Esophagus squamous epithelium (tissue), 5 donors: ENCODE data around the gene CLCNKA. TPM values are rescaled to one million over a fixed set of nuclear protein-coding genes. Genes with fewer than 3 reads are reported as not detected.
"Not testable (repeated sequence)": the region's sequence is repeated elsewhere in the genome, so short reads cannot be mapped to it uniquely, and the experiment has no call there.

ENCODE experiments used
- DNase-seq: peaks from one replicate; lab custom pipeline; 2025; lab: John Stamatoyannopoulos, UW
- H3K27ac ChIP-seq, 4 donors: fragments of 200-600 bp; sonication (generic); one replicate each; pipeline ENCODE4 v1.5.1; 2016 to 2019; ENCODE audit warnings: mild to moderate bottlenecking in 1 of 4
- H3K27me3 ChIP-seq, 4 donors: fragments of 200-600 bp; sonication (generic); 1 replicate in 3 of 4; 2 replicates in 1 of 4; pipeline versions ENCODE4 v1.5.1 to v1.6.0; 2017 to 2021; ENCODE audit warnings: antibody characterized with exemption in 1 of 4
- H3K36me3 ChIP-seq, 3 donors: fragments of 200-600 bp; sonication (generic); one replicate each; pipeline ENCODE4 v1.5.1; 2016 to 2019
- H3K4me1 ChIP-seq, 3 donors: fragments of 200-600 bp; sonication (generic); one replicate each; pipeline ENCODE4 v1.5.1; 2017 to 2019
- H3K4me3 ChIP-seq, 4 donors: fragments of 200-600 bp; sonication (generic); 1 replicate in 3 of 4; 2 replicates in 1 of 4; pipeline ENCODE4 v1.5.1; 2016 to 2019; ENCODE audit warnings: mild to moderate bottlenecking in 2 of 4, moderate library complexity in 1 of 4
- H3K9me3 ChIP-seq, 3 donors: fragments of 200-600 bp; sonication (generic); one replicate each; pipeline ENCODE4 v1.5.1; 2016 to 2019
- POLR2A ChIP-seq, 4 donors: fragments of 450-650 bp; IDR thresholded peaks; one replicate each; pipeline ENCODE4 v1.6.1; 2017; ENCODE audit warnings: antibody characterized with exemption in 4 of 4, mild to moderate bottlenecking in 4 of 4, moderate library complexity in 3 of 4
- WGBS, 2 donors: methylation state at CpG; one replicate each; pipeline ENCODE4 v1.1.5; 2018; 5-methylcytosine and 5-hydroxymethylcytosine counted together
- intact Hi-C: fragments of 100-400 bp; cut with DNase I; formaldehyde crosslinking; loops from one replicate; pipeline ENCODE4 v1.15.0; 2022
- total RNA-seq, 4 donors: library from RNA; depleted of rRNA; stranded (reverse); fragments of >200 nt; gene quantifications; one replicate each; pipeline ENCODE4 v1.1.0, GENCODE V29; 2016
- TF ChIP-seq, protein P1 (sequence below), 6 experiments: fragments of 450-650 bp in 4 of 6; fragments of 200-600 bp in 2 of 6; sonication (generic) in 2 of 6; IDR thresholded peaks; one replicate each; pipeline ENCODE4 v1.5.1; 2016 to 2019; ENCODE audit warnings: antibody characterized with exemption in 6 of 6, mild to moderate bottlenecking in 4 of 6, moderate library complexity in 4 of 6
- donor health status: DM: yes; HTN: yes; CAD: no.

CLCNKA gene
- total RNA-seq, 4 donors from 2014 or later = not detected

DNA sequence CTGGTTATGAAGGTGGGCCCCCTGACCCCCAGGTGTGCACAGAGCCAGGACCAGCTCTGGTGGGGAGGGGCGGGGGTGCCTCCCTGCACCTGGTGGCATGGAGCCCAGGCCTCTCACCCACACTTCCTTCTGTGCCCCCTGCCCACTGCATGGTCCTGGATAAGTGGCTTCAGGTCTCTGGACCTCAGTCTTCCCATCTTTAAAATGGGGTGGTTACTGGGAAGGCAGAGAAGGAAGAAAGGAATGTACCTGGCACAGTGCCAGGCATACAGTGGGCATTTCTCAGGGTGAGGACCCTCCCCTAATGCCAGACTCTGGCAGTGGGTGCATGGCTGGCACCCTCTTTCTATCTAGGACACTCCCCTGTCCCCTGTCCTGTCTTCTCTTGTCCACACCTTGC, 7.5 kb downstream of the CLCNKA start:
- intact Hi-C loops = no loop called here
- DNase-seq = no peak
- H3K27me3 ChIP-seq = peaks cover 0 to 32% (median 0%) of the 10 kb centered on the region in 4 donors
- H3K9me3 ChIP-seq = no peaks in the 10 kb centered on the region
- H3K4me3 ChIP-seq = no peak overlapping the region
- WGBS, 2 donors = 100% methylated on average over 1 of the region's 1 CpG; no CpG with 5 or more reads in 1 of the 2 donors
- H3K27ac ChIP-seq = no peak overlapping the region
- H3K36me3 ChIP-seq = no peaks in the 10 kb centered on the region
- TF ChIP-seq, protein P1, sequence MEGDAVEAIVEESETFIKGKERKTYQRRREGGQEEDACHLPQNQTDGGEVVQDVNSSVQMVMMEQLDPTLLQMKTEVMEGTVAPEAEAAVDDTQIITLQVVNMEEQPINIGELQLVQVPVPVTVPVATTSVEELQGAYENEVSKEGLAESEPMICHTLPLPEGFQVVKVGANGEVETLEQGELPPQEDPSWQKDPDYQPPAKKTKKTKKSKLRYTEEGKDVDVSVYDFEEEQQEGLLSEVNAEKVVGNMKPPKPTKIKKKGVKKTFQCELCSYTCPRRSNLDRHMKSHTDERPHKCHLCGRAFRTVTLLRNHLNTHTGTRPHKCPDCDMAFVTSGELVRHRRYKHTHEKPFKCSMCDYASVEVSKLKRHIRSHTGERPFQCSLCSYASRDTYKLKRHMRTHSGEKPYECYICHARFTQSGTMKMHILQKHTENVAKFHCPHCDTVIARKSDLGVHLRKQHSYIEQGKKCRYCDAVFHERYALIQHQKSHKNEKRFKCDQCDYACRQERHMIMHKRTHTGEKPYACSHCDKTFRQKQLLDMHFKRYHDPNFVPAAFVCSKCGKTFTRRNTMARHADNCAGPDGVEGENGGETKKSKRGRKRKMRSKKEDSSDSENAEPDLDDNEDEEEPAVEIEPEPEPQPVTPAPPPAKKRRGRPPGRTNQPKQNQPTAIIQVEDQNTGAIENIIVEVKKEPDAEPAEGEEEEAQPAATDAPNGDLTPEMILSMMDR (IDR thresholded peaks at IDR 0.05) = no peak
- no peak for TF ChIP-seq POLR2A (IDR thresholded peaks at IDR 0.05)
- peaks cover 7 to 20% (median 8%) of the 10 kb centered on the region in 3 donors for H3K4me1 ChIP-seq

DNA sequence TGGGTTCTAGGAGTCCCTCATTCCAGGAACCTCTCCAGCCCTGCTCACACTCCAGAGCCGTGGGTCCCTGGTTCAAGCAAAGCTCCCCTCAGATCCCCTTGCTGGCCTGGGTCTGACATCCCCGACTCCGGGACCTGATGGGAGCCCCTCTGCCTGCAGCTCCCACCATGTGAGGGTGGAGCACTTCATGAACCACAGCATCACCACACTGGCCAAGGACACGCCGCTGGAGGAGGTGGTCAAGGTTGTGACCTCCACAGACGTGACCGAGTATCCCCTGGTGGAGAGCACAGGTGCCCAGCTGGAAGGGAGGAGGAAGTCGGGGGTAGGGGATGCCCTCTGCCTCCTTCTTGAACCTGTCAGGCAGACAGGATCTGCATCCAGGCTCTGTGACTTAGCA, 9.7 kb downstream of the CLCNKA start:
- peaks cover 7 to 19% (median 8%) of the 10 kb centered on the region in 3 donors for H3K4me1 ChIP-seq
- TF ChIP-seq, protein P1 (IDR thresholded peaks at IDR 0.05) = no peak
- TF ChIP-seq POLR2A (IDR thresholded peaks at IDR 0.05) = no peak
- H3K4me3 ChIP-seq = no peak overlapping the region
- no peaks in the 10 kb centered on the region for H3K36me3 ChIP-seq
- 80% methylated on average over 1 of the region's 8 CpGs for WGBS, 2 donors
- H3K27me3 ChIP-seq = peaks cover 0 to 32% (median 0%) of the 10 kb centered on the region in 4 donors
- no peak for DNase-seq
- intact Hi-C loops = no loop called here
- H3K27ac ChIP-seq = no peak overlapping the region
- no peaks in the 10 kb centered on the region for H3K9me3 ChIP-seq

DNA sequence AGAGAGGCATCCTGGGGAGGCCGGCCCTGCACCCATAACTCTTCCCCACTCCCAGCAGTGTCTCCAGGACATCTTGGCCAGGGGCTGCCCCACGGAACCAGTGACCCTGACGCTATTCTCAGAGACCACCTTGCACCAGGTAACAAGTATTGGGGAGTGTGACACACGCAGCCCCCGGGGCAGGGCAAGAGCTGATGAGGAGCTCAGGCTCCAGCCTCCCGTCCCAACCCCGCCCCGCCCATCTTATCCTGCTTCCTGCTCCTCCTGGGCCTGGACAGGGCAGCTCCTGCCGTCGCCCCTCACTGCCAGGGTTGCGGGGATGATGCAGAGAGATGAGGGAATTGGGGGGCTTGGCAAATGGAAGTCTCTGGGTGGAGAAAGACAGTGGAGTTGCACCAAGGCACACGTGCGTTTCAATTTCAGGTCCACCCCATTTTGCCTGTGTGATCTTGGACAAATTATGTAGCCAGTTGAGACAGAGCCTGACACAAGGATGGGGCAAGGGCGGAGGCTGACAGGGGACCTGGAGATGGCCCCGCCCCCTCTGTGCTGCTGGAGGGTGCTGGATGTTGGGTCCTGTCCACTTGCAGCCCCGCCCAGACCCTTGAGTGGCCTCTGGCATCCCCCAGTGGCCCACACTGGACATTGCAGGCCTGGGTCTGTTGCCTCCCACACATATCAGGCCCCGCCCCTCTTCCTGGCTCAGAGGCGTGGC, 10.7 kb downstream of the CLCNKA start:
- Histone ChIP-seq H3K4me1 (peaks cover 0 to 10% (median 0%) of the 10 kb centered on the region in 3 donors), H3K27me3 (peaks cover 0 to 27% (median 0%) of the 10 kb centered on the region in 4 donors), H3K36me3 (no peaks in the 10 kb centered on the region), H3K9me3 (no peaks in the 10 kb centered on the region), H3K4me3 (no peak overlapping the region), H3K27ac (no peak overlapping the region)
- no peak for TF ChIP-seq POLR2A (IDR thresholded peaks at IDR 0.05)
- TF ChIP-seq, protein P1 (IDR thresholded peaks at IDR 0.05) = peak; percentile 34 to 94 (median 91)
- intact Hi-C loops = no loop called here
- DNase-seq = peak; percentile 29
- WGBS, 2 donors = 16 to 20% methylated on average over 4 of the region's 18 CpGs

DNA sequence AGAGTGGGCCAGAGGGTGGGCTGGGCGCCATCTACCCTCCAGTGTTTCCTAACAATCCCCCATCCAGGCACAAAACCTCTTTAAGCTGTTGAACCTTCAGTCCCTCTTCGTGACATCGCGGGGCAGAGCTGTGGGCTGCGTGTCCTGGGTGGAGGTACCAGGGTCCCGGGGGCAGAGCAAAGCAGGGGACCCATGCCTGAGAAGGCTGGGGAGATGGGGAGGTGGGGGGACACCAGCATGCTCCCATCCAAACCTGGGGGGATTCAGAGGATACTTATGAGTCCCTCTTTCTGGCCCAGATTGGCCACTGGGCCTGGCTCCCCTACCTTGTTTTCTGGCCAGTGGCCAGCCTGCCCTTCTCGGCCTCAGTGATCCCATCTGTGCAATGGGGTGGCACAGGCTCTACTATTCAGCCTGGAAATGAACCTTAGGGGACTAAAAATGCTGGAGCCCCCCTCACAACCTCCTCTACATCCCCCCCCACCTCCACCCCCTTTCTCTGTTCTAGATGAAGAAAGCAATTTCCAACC, 11.3 kb downstream of the CLCNKA start:
- H3K9me3 ChIP-seq, H3K4me3 ChIP-seq, H3K36me3 ChIP-seq, H3K27ac ChIP-seq, DNase-seq, intact Hi-C loops, H3K4me1 ChIP-seq: not testable (repeated sequence)
- no CpG with 5 or more reads among the region's 7 CpGs for WGBS, 2 donors
- peaks cover 0 to 23% (median 0%) of the 10 kb centered on the region in 4 donors for H3K27me3 ChIP-seq

DNA sequence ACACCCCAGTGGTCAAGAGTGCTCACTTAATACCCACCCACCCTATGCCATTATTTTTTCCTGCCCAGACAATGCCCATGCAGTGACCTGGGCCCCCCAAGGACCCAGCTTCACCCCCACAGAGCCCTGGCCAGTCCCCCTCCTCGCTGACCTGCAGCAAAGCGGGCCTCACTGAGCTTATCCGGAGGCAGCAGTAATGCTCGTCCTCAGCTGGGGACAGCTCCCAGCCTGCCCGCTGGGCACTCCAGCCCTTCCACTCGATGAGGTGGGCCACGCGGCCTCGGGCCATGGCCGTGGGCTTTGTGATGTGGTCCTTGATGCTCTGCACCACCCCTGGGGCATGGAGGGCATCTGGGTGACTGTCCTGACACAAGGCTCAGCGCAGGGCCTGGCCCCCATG, 14.6 kb downstream of the CLCNKA start:
- 92% methylated on average over 8 of the region's 11 CpGs; no CpG with 5 or more reads in 1 of the 2 donors for WGBS, 2 donors
- H3K36me3 ChIP-seq, H3K27me3 ChIP-seq, H3K4me1 ChIP-seq, H3K27ac ChIP-seq, intact Hi-C loops, H3K9me3 ChIP-seq, H3K4me3 ChIP-seq, DNase-seq: not testable (repeated sequence)

DNA sequence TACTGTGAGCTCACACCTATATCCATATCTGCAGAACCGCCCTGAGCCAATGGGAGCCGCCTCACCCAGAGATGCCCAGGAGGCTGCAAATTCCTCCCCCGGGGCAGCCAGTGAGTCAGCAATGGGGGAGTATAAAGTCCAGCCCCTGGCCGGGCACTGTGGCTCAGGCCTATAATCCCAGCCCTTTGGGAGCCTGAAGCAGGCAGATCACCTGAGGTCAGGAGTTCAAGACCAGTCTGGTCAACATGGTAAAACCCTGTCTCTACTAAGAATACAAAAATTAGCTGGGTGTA, 16.7 kb downstream of the CLCNKA start:
- WGBS, 2 donors = 100% methylated on average over 1 of the region's 4 CpGs; no CpG with 5 or more reads in 1 of the 2 donors
- H3K4me1 ChIP-seq = no peaks in the 10 kb centered on the region
- no peak for DNase-seq
- TF ChIP-seq, protein P1 (IDR thresholded peaks at IDR 0.05) = no peak
- no peak for TF ChIP-seq POLR2A (IDR thresholded peaks at IDR 0.05)
- H3K27me3 ChIP-seq = peaks cover 0 to 3% (median 0%) of the 10 kb centered on the region in 4 donors
- H3K27ac ChIP-seq = no peak overlapping the region
- H3K36me3 ChIP-seq = no peaks in the 10 kb centered on the region
- intact Hi-C loops = no loop called here
- no peaks in the 10 kb centered on the region for H3K9me3 ChIP-seq
- H3K4me3 ChIP-seq = no peak overlapping the region

DNA sequence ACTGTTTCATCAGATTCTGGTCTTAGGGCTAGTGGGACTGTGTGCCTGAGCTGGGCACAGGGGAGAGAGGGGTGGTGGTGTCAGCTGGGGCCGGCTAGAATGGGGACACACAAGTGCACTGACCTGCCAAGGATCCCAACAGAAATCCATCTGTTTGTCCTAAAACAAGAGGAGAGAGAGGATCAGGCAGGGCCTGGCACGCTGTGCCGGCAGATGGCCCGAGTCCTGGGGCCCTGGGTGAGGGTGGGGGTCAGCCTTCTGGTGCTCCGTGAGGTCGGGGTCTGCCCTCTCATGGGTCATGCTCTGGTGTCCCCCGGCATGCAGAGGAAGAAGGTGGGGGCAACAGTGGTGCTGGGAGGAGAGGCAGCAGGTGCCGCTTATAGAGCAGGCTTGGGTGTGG, 18.0 kb downstream of the CLCNKA start:
- WGBS, 2 donors = 14% methylated on average over 1 of the region's 8 CpGs; no CpG with 5 or more reads in 1 of the 2 donors
- intact Hi-C loops = not testable (repeated sequence)

More for the DNA sequence above, 18.0 kb downstream of the CLCNKA start:
- not testable (repeated sequence) for H3K9me3 ChIP-seq, H3K4me3 ChIP-seq, H3K27me3 ChIP-seq, H3K36me3 ChIP-seq, H3K27ac ChIP-seq, H3K4me1 ChIP-seq, DNase-seq
